B cell (primary cell): ENCODE measurements around the gene SYNGR3. TPM values are rescaled to one million over a fixed set of nuclear protein-coding genes. Genes with fewer than 3 reads are reported as not detected.

Source experiments
- ATAC-seq: fragments of 200-7000 bp; cut with Tn5 transposase; one replicate; pipeline ENCODE4 v1.10.0; 2021; ENCODE audit warnings: low read depth, mild to moderate bottlenecking, moderate number of reproducible peaks, moderate library complexity
- CTCF ChIA-PET: fragments of 350-600 bp; sonication (Branson Sonifier 250); formaldehyde crosslinking; loops from one replicate; lab custom pipeline; 2021; ENCODE audit warnings: antibody characterized with exemption, inconsistent platforms; lab: Charles Lee
- POLR2A ChIA-PET: fragments of 350-600 bp; sonication (Branson Sonifier 250); formaldehyde crosslinking; loops from one replicate; lab custom pipeline; 2021; ENCODE audit warnings: antibody characterized with exemption; lab: Charles Lee
- DNase-seq: peaks from one replicate; pipeline ENCODE4 v3.0.0; 2013
- H2AFZ ChIP-seq: 2 replicates; pipeline ENCODE4 v1.6.1; 2012; ENCODE audit warnings: mild to moderate bottlenecking, low read depth, low read length; ENCODE audit not compliant: insufficient read depth, poor library complexity, severe bottlenecking
- H3K27ac ChIP-seq, 2 donors: 1 replicate in 1 of 2; 2 replicates in 1 of 2; pipeline ENCODE4 v1.5.1; 2012 to 2013; ENCODE audit warnings: low read length in 2 of 2, mild to moderate bottlenecking in 2 of 2, moderate library complexity in 1 of 2
- H3K27me3 ChIP-seq, 4 experiments: fragments of 200-600 bp in 1 of 4; sonication (generic) in 1 of 4; replicated peaks in 1 of 4; 1 replicate in 2 of 4; 2 replicates in 2 of 4; pipeline versions ENCODE4 v1.6.1 to v1.7.0; 2013 to 2016; ENCODE audit warnings: low read length in 3 of 4, mild to moderate bottlenecking in 2 of 4, mixed read lengths in 1 of 4, moderate library complexity in 1 of 4; ENCODE audit not compliant: insufficient read depth in 4 of 4, control insufficient read depth in 3 of 4; ENCODE audit errors: control extremely low read depth in 1 of 4
- H3K36me3 ChIP-seq, 2 experiments: replicated peaks in 1 of 2; 1 replicate in 1 of 2; 2 replicates in 1 of 2; pipeline versions ENCODE4 v1.6.1 to v1.7.1; 2013; ENCODE audit warnings: low read length in 1 of 2; ENCODE audit not compliant: insufficient read depth in 2 of 2, control insufficient read depth in 1 of 2; ENCODE audit errors: control extremely low read depth in 1 of 2, extremely low read depth in 1 of 2
- H3K4me1 ChIP-seq, 2 donors: fragments of 200-600 bp in 1 of 2; sonication (generic) in 1 of 2; 1 replicate in 1 of 2; 2 replicates in 1 of 2; pipeline versions ENCODE4 v1.5.1 to v1.6.1; 2013 to 2017; ENCODE audit warnings: low read length in 2 of 2; ENCODE audit not compliant: control insufficient read depth in 2 of 2, insufficient read depth in 2 of 2
- H3K4me2 ChIP-seq: replicated peaks from 2 replicates; pipeline ENCODE3; 2012; ENCODE audit warnings: mild to moderate bottlenecking, low read depth, low read length; ENCODE audit not compliant: poor library complexity, severe bottlenecking
- H3K4me3 ChIP-seq, 5 experiments: fragments of 200-600 bp in 1 of 5; sonication (generic) in 1 of 5; 1 replicate in 3 of 5; 2 replicates in 2 of 5; pipeline versions ENCODE4 v1.5.1 to v1.7.0; 2011 to 2016; ENCODE audit warnings: low read length in 4 of 5, mild to moderate bottlenecking in 4 of 5, low read depth in 2 of 5, control low read depth in 1 of 5, moderate library complexity in 1 of 5; ENCODE audit not compliant: insufficient read depth in 1 of 5; ENCODE audit errors: control extremely low read depth in 1 of 5, extremely low read depth in 1 of 5
- H3K79me2 ChIP-seq: fragments of 200-600 bp; sonication (generic); one replicate; pipeline ENCODE4 v1.6.0; 2016; ENCODE audit warnings: low read length; ENCODE audit not compliant: control insufficient read depth, insufficient read depth
- H3K9ac ChIP-seq: fragments of 200-600 bp; sonication (generic); 2 replicates; pipeline ENCODE4 v1.6.1; 2017; ENCODE audit warnings: mild to moderate bottlenecking, low read length, moderate library complexity
- H3K9me3 ChIP-seq, 3 donors: one replicate each; pipeline versions ENCODE4 v1.6.1 to v1.7.1; 2013; ENCODE audit warnings: low read length in 2 of 3; ENCODE audit not compliant: control insufficient read depth in 2 of 3, insufficient read depth in 1 of 3; ENCODE audit errors: control extremely low read depth in 1 of 3
- H4K20me1 ChIP-seq: 2 replicates; pipeline ENCODE4 v1.6.0; 2012; ENCODE audit warnings: mild to moderate bottlenecking, low read length; ENCODE audit not compliant: insufficient read depth, control insufficient read depth, poor library complexity, severe bottlenecking
- H3K27ac Mint-ChIP-seq: one replicate; pipeline ENCODE4 v1.8.0; 2021; ENCODE audit warnings: mixed read lengths
- H3K27me3 Mint-ChIP-seq: one replicate; pipeline ENCODE4 v1.8.0; 2021; ENCODE audit warnings: mixed read lengths
- H3K4me1 Mint-ChIP-seq: one replicate; pipeline ENCODE4 v1.8.0; 2021; ENCODE audit warnings: mixed read lengths
- H3K4me3 Mint-ChIP-seq: one replicate; pipeline ENCODE4 v1.8.0; 2021; ENCODE audit warnings: mixed read lengths
- H3K9me3 Mint-ChIP-seq: one replicate; pipeline ENCODE4 v1.8.0; 2022; ENCODE audit warnings: mixed read lengths; ENCODE audit not compliant: insufficient read depth
- EZH2 ChIP-seq: IDR thresholded peaks from 2 replicates; pipeline ENCODE4 v1.6.1; 2012; ENCODE audit warnings: borderline replicate concordance, low read depth, mild to moderate bottlenecking, moderate library complexity, low read length; ENCODE audit not compliant: insufficient read depth, poor library complexity, severe bottlenecking
- WGBS: methylation state at CpG from one replicate; pipeline ENCODE4 v1.1.5; 2013; ENCODE audit warnings: missing lambda C conversion rate; ENCODE audit not compliant: insufficient coverage; 5-methylcytosine and 5-hydroxymethylcytosine counted together
- intact Hi-C: fragments of 100-400 bp; cut with micrococcal nuclease; formaldehyde crosslinking; loops from one replicate; pipeline ENCODE4 v1.10.0; 2022
- polyA plus RNA-seq: library from polyadenylated mRNA; depleted of rRNA; stranded (reverse); fragments of >200 nt; gene quantifications from 2 replicates; pipeline ENCODE4 v1.2.3, GENCODE V29; 2012
- total RNA-seq, 2 donors: library from RNA; stranded (reverse); fragments of 120-200 nt in 1 of 2; gene quantifications; 1 replicate in 1 of 2; 2 replicates in 1 of 2; pipeline versions ENCODE4 v1.2.3 to v1.2.4, GENCODE V29; 2013 to 2022
- TF ChIP-seq, protein P1 (sequence below): fragments of 200-600 bp; IDR thresholded peaks from one replicate; pipeline ENCODE4 v1.8.0; 2022; ENCODE audit warnings: antibody characterized with exemption, mild to moderate bottlenecking

SYNGR3 gene
- total and polyA plus RNA-seq, 2 donors (not counting 1 experiment from before 2014, with no cell fraction given): 19.5 to 19.8 TPM

DNA sequence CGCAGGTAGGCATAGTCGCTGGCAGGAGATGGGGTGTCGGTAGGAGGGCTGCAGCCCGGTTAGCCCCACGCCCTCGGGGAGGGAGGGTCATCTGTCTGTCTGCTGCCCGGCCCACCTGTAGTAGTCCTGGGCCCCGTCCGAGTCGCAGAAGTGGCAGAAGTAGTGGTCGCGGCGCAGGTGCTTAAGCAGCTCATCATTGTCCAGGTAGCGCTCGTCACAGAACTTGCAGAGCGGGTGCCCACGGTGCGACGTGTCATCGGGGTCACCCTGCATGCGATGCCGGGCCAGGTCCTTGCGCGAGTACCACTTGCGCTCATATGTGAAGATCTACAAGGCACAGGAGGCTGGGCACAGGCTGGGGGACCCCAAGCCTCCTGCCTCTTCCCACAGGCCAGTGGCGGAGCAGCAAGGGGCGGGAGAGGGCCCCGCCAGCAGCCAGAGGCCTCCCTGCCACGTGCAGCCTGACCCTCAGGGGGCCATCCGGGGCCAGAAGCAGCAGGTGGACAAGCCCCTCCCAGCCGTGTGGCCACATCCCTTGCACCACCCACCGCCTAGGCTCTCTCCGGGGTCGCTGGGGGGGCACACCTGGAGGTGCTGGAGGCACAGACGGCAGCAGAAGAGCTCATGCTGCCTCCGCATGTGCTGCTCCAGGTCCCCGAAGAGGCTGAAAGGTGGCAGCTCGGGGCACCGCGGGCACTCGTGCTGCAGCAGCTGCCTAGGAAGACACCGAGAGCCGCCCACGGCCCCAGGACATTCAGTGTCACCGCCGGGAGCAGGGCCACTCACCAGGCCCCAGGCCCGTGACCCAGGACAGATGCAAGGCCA lies 12.8 kb downstream of the SYNGR3 start:
- Histone ChIP-seq H2AFZ (no peak overlapping the region), H3K27me3 (no peaks in the 10 kb centered on the region), H3K4me1 (peaks cover 19 to 30% of the 10 kb centered on the region in 2 donors), H3K4me2 (no peak overlapping the region), H3K27ac (no peak overlapping the region), H3K4me3 (no peak overlapping the region), H3K79me2 (peaks cover 54% of the 10 kb centered on the region), H3K9me3 (no peaks in the 10 kb centered on the region), H4K20me1 (peaks cover 72% of the 10 kb centered on the region), H3K9ac (no peak overlapping the region), H3K36me3 (peaks cover 0 to 54% of the 10 kb centered on the region in 2 experiments)
- no peak for DNase-seq
- ChIA-PET CTCF (interaction anchor here (1.3 to 4.9 kb wide), 6 partner anchors 9 to 249 kb away, joined by 5 to 46 read pairs (median 8); partner anchors contain the start of genes ECI1, RAB26 and TRAF7), POLR2A (interaction anchor here (0.6 to 0.8 kb wide), 2 partner anchors 9 to 153 kb away, joined by 3 to 5 read pairs; partner anchors contain the start of gene TRAF7)
- no peak for ATAC-seq
- no peaks in the 10 kb centered on the region for H3K9me3 Mint-ChIP-seq
- intact Hi-C loops: no loop called here
- H3K27me3 Mint-ChIP-seq: no peaks in the 10 kb centered on the region
- TF ChIP-seq, protein P1, sequence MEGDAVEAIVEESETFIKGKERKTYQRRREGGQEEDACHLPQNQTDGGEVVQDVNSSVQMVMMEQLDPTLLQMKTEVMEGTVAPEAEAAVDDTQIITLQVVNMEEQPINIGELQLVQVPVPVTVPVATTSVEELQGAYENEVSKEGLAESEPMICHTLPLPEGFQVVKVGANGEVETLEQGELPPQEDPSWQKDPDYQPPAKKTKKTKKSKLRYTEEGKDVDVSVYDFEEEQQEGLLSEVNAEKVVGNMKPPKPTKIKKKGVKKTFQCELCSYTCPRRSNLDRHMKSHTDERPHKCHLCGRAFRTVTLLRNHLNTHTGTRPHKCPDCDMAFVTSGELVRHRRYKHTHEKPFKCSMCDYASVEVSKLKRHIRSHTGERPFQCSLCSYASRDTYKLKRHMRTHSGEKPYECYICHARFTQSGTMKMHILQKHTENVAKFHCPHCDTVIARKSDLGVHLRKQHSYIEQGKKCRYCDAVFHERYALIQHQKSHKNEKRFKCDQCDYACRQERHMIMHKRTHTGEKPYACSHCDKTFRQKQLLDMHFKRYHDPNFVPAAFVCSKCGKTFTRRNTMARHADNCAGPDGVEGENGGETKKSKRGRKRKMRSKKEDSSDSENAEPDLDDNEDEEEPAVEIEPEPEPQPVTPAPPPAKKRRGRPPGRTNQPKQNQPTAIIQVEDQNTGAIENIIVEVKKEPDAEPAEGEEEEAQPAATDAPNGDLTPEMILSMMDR: no peak
- no peak for TF ChIP-seq EZH2
- H3K27ac Mint-ChIP-seq: no peak overlapping the region
- peaks cover 28% of the 10 kb centered on the region for H3K4me1 Mint-ChIP-seq
- 97% methylated on average over 47 of the region's 47 CpGs for WGBS
- H3K4me3 Mint-ChIP-seq: no peak overlapping the region
